GM12801 (cell line): ENCODE results near the gene C10orf67.

ENCODE experiments used
- TF ChIP-seq, protein P1 (sequence below): IDR thresholded peaks from one replicate; pipeline ENCODE4 v1.5.1; 2011; ENCODE audit warnings: control low read depth; ENCODE audit not compliant: insufficient read length; ENCODE audit errors: extremely low read depth

C10orf67 gene

GRCh38 chr10:23190872-23191763 lies 153.5 kb downstream of the C10orf67 start:
- TF ChIP-seq, protein P1, sequence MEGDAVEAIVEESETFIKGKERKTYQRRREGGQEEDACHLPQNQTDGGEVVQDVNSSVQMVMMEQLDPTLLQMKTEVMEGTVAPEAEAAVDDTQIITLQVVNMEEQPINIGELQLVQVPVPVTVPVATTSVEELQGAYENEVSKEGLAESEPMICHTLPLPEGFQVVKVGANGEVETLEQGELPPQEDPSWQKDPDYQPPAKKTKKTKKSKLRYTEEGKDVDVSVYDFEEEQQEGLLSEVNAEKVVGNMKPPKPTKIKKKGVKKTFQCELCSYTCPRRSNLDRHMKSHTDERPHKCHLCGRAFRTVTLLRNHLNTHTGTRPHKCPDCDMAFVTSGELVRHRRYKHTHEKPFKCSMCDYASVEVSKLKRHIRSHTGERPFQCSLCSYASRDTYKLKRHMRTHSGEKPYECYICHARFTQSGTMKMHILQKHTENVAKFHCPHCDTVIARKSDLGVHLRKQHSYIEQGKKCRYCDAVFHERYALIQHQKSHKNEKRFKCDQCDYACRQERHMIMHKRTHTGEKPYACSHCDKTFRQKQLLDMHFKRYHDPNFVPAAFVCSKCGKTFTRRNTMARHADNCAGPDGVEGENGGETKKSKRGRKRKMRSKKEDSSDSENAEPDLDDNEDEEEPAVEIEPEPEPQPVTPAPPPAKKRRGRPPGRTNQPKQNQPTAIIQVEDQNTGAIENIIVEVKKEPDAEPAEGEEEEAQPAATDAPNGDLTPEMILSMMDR = no peak

DNA sequence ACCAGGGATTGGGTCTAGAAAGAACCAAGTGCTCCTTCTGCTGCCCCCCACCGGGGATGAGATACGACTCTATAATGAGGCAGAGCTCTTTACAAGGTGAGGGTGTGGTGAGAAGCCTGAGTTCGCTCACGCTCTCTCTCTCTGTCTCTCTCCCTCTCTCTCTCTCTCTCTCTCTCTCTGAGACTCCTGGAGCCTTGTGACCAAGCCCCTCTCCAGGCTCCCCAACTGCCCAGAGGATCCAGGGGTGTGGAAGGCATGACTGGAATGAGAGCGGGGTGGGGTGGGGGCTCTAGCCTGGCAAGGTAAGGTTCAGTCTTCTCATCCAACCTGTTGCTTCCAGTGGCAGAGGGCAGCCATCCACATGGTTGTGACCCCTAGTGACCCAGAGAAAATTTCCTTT lies 155.6 kb downstream of the C10orf67 start:
- TF ChIP-seq, protein P1 = no peak

- TF ChIP-seq, protein P1 = no peak
These were observed 157.4 kb downstream of the C10orf67 start for GRCh38 chr10:23187155-23187554.

DNA sequence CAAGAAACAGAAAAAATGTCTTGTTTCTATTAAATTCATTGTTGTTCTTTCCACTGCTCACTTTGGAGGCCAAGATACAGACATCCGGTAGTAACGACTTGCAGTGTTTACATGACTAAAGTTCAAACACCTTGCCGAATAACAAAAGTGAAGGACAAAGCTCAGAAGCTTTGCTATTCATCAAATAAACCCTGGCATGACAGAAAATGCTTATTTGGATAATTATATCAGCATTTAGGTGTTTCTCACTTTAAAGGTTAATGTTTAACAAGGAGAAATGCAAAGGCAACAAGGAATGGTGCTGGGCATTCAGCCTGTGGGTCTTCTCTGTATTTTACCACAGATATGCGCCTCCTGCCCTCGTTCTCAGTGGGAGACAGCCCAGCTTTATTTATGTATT lies 157.9 kb downstream of the C10orf67 start:
- TF ChIP-seq, protein P1 = no peak

DNA sequence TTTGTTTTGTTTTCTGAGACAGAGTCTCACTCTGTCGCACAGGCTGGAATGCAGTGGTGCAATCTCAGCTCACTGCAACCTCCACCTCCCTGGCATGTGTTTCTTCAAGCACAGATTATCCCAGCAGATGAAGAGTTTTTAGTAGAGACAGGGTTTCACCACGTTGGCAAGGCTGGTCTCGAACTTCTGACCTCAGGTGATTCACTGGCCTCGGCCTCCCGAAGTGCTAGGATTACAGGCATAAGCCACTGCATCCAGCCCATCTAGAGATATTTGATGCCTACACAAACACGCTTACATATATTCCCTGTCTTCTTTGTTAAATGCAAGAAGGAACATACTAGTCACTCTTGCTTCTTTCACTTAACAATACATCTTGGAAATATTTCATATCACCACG lies 158.4 kb downstream of the C10orf67 start:
- TF ChIP-seq, protein P1 = no peak

DNA sequence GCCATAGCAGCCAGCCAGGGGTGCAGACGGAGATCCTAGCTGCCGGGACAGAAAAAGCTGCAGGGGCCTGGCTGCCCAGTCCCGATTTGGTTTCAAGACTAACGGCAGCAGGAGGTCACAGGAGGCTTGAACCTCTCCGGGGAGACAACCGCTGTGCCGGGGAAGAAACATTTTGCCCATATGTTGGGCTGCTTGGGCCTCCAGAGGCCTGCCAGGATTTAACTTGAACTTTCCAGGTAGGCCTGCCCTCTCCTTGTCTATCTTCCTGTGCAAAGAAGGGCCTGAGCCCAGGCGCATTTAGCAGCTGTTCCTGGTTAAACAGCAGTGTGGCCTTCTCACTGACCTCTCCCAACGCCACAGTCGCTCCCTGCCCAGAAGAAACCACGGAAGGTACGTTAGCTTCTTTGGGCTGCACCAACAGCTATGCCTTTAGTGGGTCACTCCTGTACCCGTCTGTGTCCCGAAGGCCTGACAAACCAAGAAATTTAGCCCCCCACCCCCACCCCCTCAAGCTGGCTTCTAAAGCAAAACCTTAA lies 169.6 kb downstream of the C10orf67 start:
- TF ChIP-seq, protein P1 = no peak

- TF ChIP-seq, protein P1 = no peak
These were observed 170.3 kb downstream of the C10orf67 start for GRCh38 chr10:23174074-23174976.
